Neural cell (in vitro differentiated cells): ENCODE data around the gene MXRA8. TPM values are rescaled to one million over a fixed set of nuclear protein-coding genes. Genes with fewer than 3 reads are reported as not detected.

Experiments
- H2AFZ ChIP-seq: fragments of 200-600, 300-800 bp; sonication (generic), shearing (Covaris generic); 2 replicates; pipeline ENCODE4 v1.6.0; 2014; ENCODE audit warnings: low read depth, mild to moderate bottlenecking, antibody characterized with exemption, low read length, moderate library complexity
- H3F3A ChIP-seq: fragments of 200-600 bp; shearing (Covaris generic); 2 replicates; pipeline ENCODE4 v1.6.1; 2016; ENCODE audit warnings: mild to moderate bottlenecking, moderate library complexity, mixed read lengths, antibody characterized with exemption, low read length; ENCODE audit not compliant: insufficient read depth, poor library complexity, severe bottlenecking
- H3K27ac ChIP-seq: fragments of 200-600, 300-800 bp; sonication (generic), shearing (Covaris generic); 2 replicates; pipeline ENCODE4 v1.5.1; 2014; ENCODE audit warnings: mild to moderate bottlenecking, low read length, moderate library complexity
- H3K27me3 ChIP-seq: fragments of 300-800, 200-600 bp; sonication (generic), shearing (Covaris generic); 2 replicates; pipeline ENCODE4 v1.6.0; 2014; ENCODE audit warnings: mild to moderate bottlenecking, low read depth, low read length, moderate library complexity; ENCODE audit not compliant: insufficient read depth
- H3K36me3 ChIP-seq: fragments of 300-800, 200-600 bp; sonication (generic), shearing (Covaris generic); 2 replicates; pipeline ENCODE4 v1.5.1; 2014; ENCODE audit warnings: mild to moderate bottlenecking, antibody characterized with exemption, low read length, moderate library complexity; ENCODE audit not compliant: insufficient read depth
- H3K4me2 ChIP-seq: fragments of 300-800, 200-600 bp; sonication (generic), shearing (Covaris generic); 2 replicates; pipeline ENCODE4 v1.6.0; 2014; ENCODE audit warnings: mild to moderate bottlenecking, low read length
- H3K4me3 ChIP-seq: fragments of 300-800, 200-600 bp; sonication (generic), shearing (Covaris generic); 2 replicates; pipeline ENCODE4 v1.5.1; 2014; ENCODE audit warnings: mild to moderate bottlenecking, low read length, moderate library complexity
- H3K79me2 ChIP-seq: fragments of 200-600 bp; shearing (Covaris generic); replicated peaks from 2 replicates; pipeline ENCODE4 v1.6.0; 2014; ENCODE audit warnings: mild to moderate bottlenecking, low read length, moderate library complexity; ENCODE audit not compliant: insufficient read depth
- H3K9ac ChIP-seq: fragments of 300-800, 200-600 bp; sonication (generic), shearing (Covaris generic); 2 replicates; pipeline ENCODE4 v1.6.1; 2016; ENCODE audit warnings: mild to moderate bottlenecking, low read length, mixed read lengths
- H3K9me2 ChIP-seq: fragments of 200-600 bp; shearing (Covaris generic); 2 replicates; pipeline ENCODE4 v1.6.1; 2016; ENCODE audit warnings: mild to moderate bottlenecking, low read length, mixed read lengths; ENCODE audit not compliant: insufficient read depth
- H3K9me3 ChIP-seq: fragments of 200-600, 300-800 bp; sonication (generic), shearing (Covaris generic); 2 replicates; pipeline ENCODE4 v1.6.1; 2016; ENCODE audit warnings: mild to moderate bottlenecking, mixed run types, low read length, moderate library complexity, mixed read lengths
- H4K20me1 ChIP-seq: fragments of 200-600 bp; shearing (Covaris generic); 2 replicates; pipeline ENCODE4 v1.6.1; 2016; ENCODE audit warnings: mild to moderate bottlenecking, mixed run types; ENCODE audit not compliant: insufficient read depth
- EP300 ChIP-seq: fragments of 450-650 bp; conservative IDR thresholded peaks from 2 replicates; pipeline ENCODE4 v1.6.1; 2014; ENCODE audit warnings: antibody characterized with exemption, mild to moderate bottlenecking, moderate library complexity; ENCODE audit not compliant: poor library complexity, severe bottlenecking
- EZH2 ChIP-seq: fragments of 200-600, 300-800 bp; shearing (Covaris generic), sonication (generic); IDR thresholded peaks from 2 replicates; pipeline ENCODE4 v1.6.1; 2014; ENCODE audit warnings: antibody characterized with exemption, low read length, borderline replicate concordance, mild to moderate bottlenecking; ENCODE audit not compliant: insufficient read depth, poor library complexity, severe bottlenecking
- MXI1 ChIP-seq: fragments of 450-650 bp; conservative IDR thresholded peaks from 2 replicates; pipeline ENCODE4 v1.6.1; 2014; ENCODE audit warnings: antibody characterized with exemption, mild to moderate bottlenecking; ENCODE audit not compliant: poor library complexity, severe bottlenecking
- POLR2AphosphoS5 ChIP-seq: IDR thresholded peaks from 2 replicates; pipeline ENCODE4 v1.6.1; 2012
- RAD21 ChIP-seq: fragments of 450-650 bp; conservative IDR thresholded peaks from 2 replicates; pipeline ENCODE4 v1.6.1; 2014; ENCODE audit warnings: antibody characterized with exemption, mild to moderate bottlenecking, moderate library complexity
- REST ChIP-seq: IDR thresholded peaks from 2 replicates; pipeline ENCODE4 v1.6.1; 2012; ENCODE audit warnings: borderline replicate concordance
- SMC3 ChIP-seq: fragments of 450-650 bp; conservative IDR thresholded peaks from 2 replicates; pipeline ENCODE4 v1.6.1; 2014; ENCODE audit warnings: antibody characterized with exemption, mild to moderate bottlenecking, moderate library complexity; ENCODE audit not compliant: poor library complexity
- TAF1 ChIP-seq: IDR thresholded peaks from 2 replicates; pipeline ENCODE4 v1.6.1; 2012; ENCODE audit warnings: low read depth
- polyA plus RNA-seq: library from polyadenylated mRNA; depleted of rRNA; stranded (reverse); fragments of >200 nt; gene quantifications from 2 replicates; pipeline ENCODE4 v1.2.3, GENCODE V29; 2014
- TF ChIP-seq, protein P1 (sequence below): fragments of 450-650 bp; IDR thresholded peaks from 2 replicates; pipeline ENCODE4 v1.5.1; 2014; ENCODE audit warnings: antibody characterized with exemption, mild to moderate bottlenecking, moderate library complexity; ENCODE audit not compliant: poor library complexity, severe bottlenecking

Gene MXRA8
- polyA plus RNA-seq, 1 donor from 2014 or later = 1.7 TPM

GRCh38 chr1:1314678-1315335 lies 43.5 kb downstream of the MXRA8 start:
- no peaks in the 10 kb centered on the region for H3K9me3 ChIP-seq
- H3F3A ChIP-seq = no peaks in the 10 kb centered on the region
- H3K9me2 ChIP-seq = no peaks in the 10 kb centered on the region
- H3K27ac ChIP-seq = no peak overlapping the region
- TF ChIP-seq POLR2AphosphoS5 (no peak), EP300 (no peak), EZH2 (no peak)
- TF ChIP-seq, protein P1, sequence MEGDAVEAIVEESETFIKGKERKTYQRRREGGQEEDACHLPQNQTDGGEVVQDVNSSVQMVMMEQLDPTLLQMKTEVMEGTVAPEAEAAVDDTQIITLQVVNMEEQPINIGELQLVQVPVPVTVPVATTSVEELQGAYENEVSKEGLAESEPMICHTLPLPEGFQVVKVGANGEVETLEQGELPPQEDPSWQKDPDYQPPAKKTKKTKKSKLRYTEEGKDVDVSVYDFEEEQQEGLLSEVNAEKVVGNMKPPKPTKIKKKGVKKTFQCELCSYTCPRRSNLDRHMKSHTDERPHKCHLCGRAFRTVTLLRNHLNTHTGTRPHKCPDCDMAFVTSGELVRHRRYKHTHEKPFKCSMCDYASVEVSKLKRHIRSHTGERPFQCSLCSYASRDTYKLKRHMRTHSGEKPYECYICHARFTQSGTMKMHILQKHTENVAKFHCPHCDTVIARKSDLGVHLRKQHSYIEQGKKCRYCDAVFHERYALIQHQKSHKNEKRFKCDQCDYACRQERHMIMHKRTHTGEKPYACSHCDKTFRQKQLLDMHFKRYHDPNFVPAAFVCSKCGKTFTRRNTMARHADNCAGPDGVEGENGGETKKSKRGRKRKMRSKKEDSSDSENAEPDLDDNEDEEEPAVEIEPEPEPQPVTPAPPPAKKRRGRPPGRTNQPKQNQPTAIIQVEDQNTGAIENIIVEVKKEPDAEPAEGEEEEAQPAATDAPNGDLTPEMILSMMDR = no peak
- no peak overlapping the region for H3K9ac ChIP-seq
- no peaks in the 10 kb centered on the region for H3K36me3 ChIP-seq
- no peak overlapping the region for H2AFZ ChIP-seq
- no peaks in the 10 kb centered on the region for H4K20me1 ChIP-seq
- no peaks in the 10 kb centered on the region for H3K27me3 ChIP-seq
- no peaks in the 10 kb centered on the region for H3K79me2 ChIP-seq
- H3K4me2 ChIP-seq = no peak overlapping the region
- H3K4me3 ChIP-seq = no peak overlapping the region

- TF ChIP-seq REST = no peak
- Histone ChIP-seq H3K4me3 (no peak overlapping the region), H3K9me3 (no peaks in the 10 kb centered on the region), H3K4me2 (no peak overlapping the region), H3K27me3 (no peaks in the 10 kb centered on the region), H3K79me2 (no peaks in the 10 kb centered on the region), H4K20me1 (no peaks in the 10 kb centered on the region), H3K9ac (no peak overlapping the region), H3K9me2 (no peaks in the 10 kb centered on the region), H3K27ac (no peak overlapping the region), H3F3A (no peaks in the 10 kb centered on the region), H3K36me3 (no peaks in the 10 kb centered on the region), H2AFZ (no peak overlapping the region)
These were observed 44.1 kb downstream of the MXRA8 start for GRCh38 chr1:1314237-1314586.

DNA sequence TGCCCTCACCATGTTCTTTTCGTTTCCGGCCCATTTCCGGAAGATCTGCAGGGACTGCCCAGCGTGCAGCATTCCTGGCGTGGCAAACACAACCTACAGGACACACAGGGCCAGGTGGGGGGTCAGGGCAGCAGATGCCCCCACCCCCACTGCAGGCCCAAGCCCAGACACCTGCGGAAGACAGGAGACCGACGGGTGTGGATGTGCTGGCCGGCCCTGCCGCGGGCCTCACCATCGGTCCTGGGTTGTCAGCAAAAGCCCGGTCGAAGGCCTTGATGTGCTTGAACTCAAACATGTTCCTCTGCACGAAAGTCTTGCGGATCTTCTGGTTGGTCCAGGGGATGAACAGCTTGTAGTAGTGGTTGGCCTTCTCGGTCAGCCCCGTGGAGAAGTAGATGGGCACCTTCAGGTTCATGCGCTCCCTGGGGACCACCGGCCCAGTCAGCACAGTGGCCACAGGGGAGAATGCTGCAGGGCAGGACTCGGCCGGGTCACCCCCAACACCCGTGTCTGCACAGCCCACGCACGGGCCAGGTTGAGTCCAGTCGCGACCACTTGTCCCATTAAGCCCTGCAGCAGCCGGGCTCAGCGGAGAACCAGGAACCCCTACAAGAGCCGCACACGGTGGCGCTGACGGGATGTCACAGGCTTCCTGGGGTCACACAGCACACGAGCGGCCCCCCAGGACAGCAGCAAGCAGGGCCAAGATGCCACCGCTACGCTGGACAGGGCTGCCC lies 44.7 kb downstream of the MXRA8 start:
- H4K20me1 ChIP-seq = no peaks in the 10 kb centered on the region
- no peak overlapping the region for H2AFZ ChIP-seq
- H3F3A ChIP-seq = no peaks in the 10 kb centered on the region
- H3K27ac ChIP-seq = no peak overlapping the region
- no peak overlapping the region for H3K9ac ChIP-seq
- H3K4me3 ChIP-seq = no peak overlapping the region
- H3K27me3 ChIP-seq = no peaks in the 10 kb centered on the region
- H3K9me3 ChIP-seq = no peaks in the 10 kb centered on the region
- no peak for TF ChIP-seq POLR2AphosphoS5
- no peak for TF ChIP-seq TAF1
- TF ChIP-seq EP300 = no peak
- TF ChIP-seq MXI1 = no peak
- no peak for TF ChIP-seq EZH2
- TF ChIP-seq, protein P1 = no peak
- no peak for TF ChIP-seq SMC3
- TF ChIP-seq RAD21 = no peak
- no peak for TF ChIP-seq REST
- H3K9me2 ChIP-seq = no peaks in the 10 kb centered on the region
- H3K4me2 ChIP-seq = no peak overlapping the region
- H3K36me3 ChIP-seq = no peaks in the 10 kb centered on the region
- no peaks in the 10 kb centered on the region for H3K79me2 ChIP-seq
